SKM-1 treated with dmso at 0.1 percent for 144 hours (cell line): Measurements from ENCODE around the gene PGP.

Experiments used
- DNase-seq: peaks from one replicate; lab custom pipeline; 2025; ENCODE audit not compliant: unreplicated experiment; lab: John Stamatoyannopoulos, UW

The PGP gene

DNA sequence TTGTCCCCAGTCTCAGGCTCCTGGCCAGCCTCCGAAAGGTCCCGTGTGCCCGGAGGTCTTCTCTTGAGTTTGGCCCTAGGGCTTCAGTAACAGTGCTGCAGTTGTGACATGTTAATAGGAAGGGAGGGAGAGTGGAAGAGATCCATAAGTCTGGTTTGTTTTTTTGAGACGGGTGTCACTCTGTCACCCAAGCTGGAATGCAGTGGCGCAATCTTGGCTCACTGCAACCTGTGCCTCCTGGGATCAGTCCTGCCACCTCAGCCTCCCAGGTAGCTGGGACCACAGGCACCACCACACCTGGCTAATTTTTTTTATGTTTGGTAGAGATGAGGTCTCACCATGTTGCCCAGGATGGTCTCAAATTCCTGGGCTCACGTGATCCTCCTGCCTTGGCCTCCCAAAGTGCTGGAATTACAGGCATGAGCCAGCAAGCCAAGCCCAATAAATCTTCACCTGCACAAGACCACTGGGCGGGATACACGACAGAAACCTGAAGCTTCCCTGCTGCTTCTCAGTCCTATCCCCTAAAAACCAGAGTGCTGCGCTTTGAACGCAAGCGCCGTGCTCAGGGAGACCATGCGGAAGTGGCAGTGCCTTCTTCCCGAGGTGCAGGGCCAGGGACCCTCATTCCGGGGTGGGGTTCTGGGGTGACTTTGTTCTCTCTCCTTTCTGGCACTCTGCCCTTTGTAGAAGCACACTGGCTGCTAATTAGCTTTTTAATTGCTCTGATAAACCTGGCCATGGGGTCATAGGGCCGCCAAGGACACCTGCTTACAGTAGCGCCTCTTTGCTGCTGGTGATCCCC lies 48.2 kb downstream of the PGP start:
- no peak for DNase-seq

DNA sequence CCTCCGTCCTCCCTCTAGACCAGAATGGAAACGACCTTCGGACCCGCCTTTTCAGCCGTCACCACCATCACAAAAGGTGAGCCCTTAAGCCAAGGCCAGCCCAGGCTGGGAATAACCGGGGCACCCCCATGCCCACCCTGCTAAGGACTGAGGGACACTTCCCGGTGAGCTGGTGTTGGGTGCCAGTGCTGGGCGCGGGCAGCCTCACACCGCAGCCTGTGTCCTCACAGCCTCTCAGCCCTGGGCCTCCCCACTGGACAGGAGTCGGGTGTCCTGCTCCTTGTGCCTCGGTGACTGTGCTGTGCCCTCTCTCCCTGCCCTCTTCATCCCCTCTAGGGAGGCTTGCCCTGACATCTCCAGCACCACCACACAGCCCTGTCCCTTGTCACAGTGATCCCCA lies 48.8 kb downstream of the PGP start:
- no peak for DNase-seq

DNA sequence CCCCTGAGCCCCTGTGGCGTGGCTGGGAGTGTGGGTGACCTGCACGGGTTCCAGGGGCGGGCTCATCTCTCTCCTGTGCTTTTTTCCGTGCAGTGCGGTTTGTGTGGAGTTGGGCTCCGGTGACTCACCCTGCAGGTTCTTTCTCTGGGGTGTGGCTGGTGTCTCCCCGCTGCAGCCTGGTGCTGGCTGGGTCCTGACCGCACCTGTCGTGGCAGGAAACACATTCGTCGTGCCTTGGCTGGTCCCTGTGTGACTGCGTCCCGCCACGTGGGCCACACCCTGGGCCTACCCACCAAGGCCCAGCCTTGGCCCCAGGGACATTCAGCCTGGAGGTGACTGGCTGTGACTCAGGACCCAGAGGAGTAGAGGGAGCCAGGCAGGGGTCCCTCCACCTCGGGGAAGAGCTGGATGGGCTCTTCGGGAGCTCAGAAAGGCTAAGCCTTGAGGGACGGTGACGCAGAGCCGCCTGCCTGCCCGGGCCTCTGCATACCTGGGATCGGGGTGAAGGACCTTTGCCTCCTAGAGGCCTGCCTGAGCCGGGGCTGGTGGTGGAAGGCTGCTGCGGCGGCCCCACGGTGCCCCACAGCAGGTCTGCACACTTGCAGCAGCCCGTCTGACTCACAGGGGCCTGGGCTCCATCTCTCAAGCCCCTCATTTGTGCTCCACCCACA lies 51.3 kb downstream of the PGP start:
- no peak for DNase-seq

DNA sequence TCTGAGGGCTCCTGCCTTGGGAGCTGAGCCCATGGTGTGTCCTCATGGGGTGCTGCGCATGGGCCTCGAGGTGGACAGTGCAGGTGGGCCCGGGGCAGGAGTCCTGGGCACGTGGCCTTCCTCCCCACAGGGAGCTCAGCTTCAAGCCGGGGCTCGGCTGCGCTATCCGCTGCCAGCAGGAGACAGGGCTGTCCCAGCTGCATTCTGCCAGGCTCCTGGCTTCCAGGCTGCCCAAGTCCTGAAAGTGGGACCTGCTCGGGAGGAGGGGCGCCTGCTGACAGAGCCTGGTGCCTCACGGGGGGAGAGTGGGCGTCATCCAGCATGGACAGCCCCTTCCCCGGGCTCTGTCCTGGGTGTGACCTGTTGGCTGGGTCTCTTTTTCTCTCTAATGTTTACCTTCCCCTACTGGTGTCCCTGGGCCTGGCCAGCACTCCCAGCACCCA lies 51.9 kb downstream of the PGP start:
- no peak for DNase-seq

DNA sequence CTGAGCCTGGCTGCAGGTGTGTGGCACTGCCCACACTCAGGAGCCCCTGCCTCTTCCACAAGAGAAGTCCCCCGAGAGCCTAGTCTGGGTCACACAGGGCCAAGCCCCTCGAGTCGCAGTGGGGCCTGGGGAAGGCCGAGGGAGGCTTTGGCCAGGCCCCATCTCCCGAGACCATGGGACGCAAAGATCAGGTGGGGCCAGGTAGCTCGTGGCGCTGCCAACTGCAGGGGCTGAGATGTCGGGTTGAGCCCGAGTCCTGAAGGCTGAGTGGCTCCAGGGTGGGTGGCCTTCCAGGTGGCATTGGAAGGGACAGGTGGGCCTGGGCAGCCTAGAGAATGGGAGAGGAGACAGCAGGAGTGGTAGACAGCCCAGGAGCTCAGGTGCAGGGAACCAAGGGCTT lies 52.7 kb downstream of the PGP start:
- DNase-seq, result no peak
